PC-3 (cell line): ENCODE data around the gene WNT5B. TPM values are rescaled to one million over a fixed set of nuclear protein-coding genes. Genes with fewer than 3 reads are reported as not detected.

Experiments used
- ATAC-seq: fragments of 200-7000 bp; cut with Tn5 transposase; 2 replicates; pipeline ENCODE4 v1.9.1; 2020; ENCODE audit warnings: mild to moderate bottlenecking, moderate library complexity
- BruUV-seq: library from RNA; stranded (reverse); fragments of 400-500 nt; replicated peaks from 2 replicates; lab custom pipeline; 2021; lab: Mats Ljungman, UMichigan
- CTCF ChIA-PET: fragments of 300-600 bp; sonication (Branson Sonifier 250); formaldehyde crosslinking; loops from one replicate; lab custom pipeline; 2022; ENCODE audit warnings: antibody characterized with exemption; lab: Charles Lee
- POLR2A ChIA-PET: fragments of 300-600 bp; sonication (Branson Sonifier 250); formaldehyde crosslinking; loops from one replicate; lab custom pipeline; 2022; ENCODE audit warnings: antibody characterized with exemption; ENCODE audit not compliant: unreplicated experiment; lab: Charles Lee
- DNase-seq: peaks from one replicate; pipeline ENCODE4 v3.0.0-alpha.2; 2015
- H2AFZ ChIP-seq: fragments of 300-600 bp; sonication (generic); 2 replicates; pipeline ENCODE4 v1.6.0; 2016; ENCODE audit warnings: antibody characterized with exemption, low read length
- H3F3A ChIP-seq: fragments of 300-600 bp; sonication (generic); one replicate; pipeline ENCODE4 v1.6.0; 2017; ENCODE audit warnings: antibody characterized with exemption, low read length, control low read depth, mild to moderate bottlenecking; ENCODE audit not compliant: unreplicated experiment
- H3K27ac ChIP-seq: fragments of 300-600 bp; sonication (generic); 2 replicates; pipeline ENCODE4 v1.5.1; 2016; ENCODE audit warnings: mild to moderate bottlenecking, low read length
- H3K27me3 ChIP-seq: fragments of 300-600 bp; sonication (generic); 2 replicates; pipeline ENCODE4 v1.6.1; 2016; ENCODE audit warnings: low read length, mixed read lengths
- H3K36me3 ChIP-seq: fragments of 300-600 bp; sonication (generic); 2 replicates; pipeline ENCODE4 v1.6.1; 2016; ENCODE audit warnings: low read depth, mixed run types, low read length, mixed read lengths
- H3K4me1 ChIP-seq: fragments of 300-600 bp; sonication (generic); 2 replicates; pipeline ENCODE4 v1.5.1; 2016; ENCODE audit warnings: low read length; ENCODE audit not compliant: insufficient read depth
- H3K4me2 ChIP-seq: fragments of 300-600 bp; sonication (generic); 2 replicates; pipeline ENCODE4 v1.6.0; 2016; ENCODE audit warnings: low read length
- H3K4me3 ChIP-seq: fragments of 300-600 bp; sonication (generic); 2 replicates; pipeline ENCODE4 v1.5.1; 2016; ENCODE audit warnings: mild to moderate bottlenecking, low read length, mixed read lengths
- H3K79me2 ChIP-seq: fragments of 300-600 bp; sonication (generic); 2 replicates; pipeline ENCODE4 v1.6.1; 2017; ENCODE audit warnings: low read length, mixed read lengths
- H3K9ac ChIP-seq: fragments of 300-600 bp; sonication (generic); 2 replicates; pipeline ENCODE4 v1.6.0; 2016; ENCODE audit warnings: mild to moderate bottlenecking, low read length
- H3K9me2 ChIP-seq: fragments of 300-600 bp; sonication (generic); replicated peaks from 2 replicates; pipeline ENCODE4 v1.6.1; 2016; ENCODE audit warnings: mixed run types, low read length, mixed read lengths
- H3K9me3 ChIP-seq: fragments of 300-600 bp; sonication (generic); 2 replicates; pipeline ENCODE4 v1.6.1; 2016; ENCODE audit warnings: low read length, mixed read lengths
- H4K20me1 ChIP-seq: fragments of 300-600 bp; sonication (generic); 2 replicates; pipeline ENCODE4 v1.6.1; 2016; ENCODE audit warnings: low read length, mixed read lengths
- EZH2 ChIP-seq: fragments of 300-600 bp; sonication (generic); IDR thresholded peaks from one replicate; pipeline ENCODE4 v1.6.1; 2017; ENCODE audit warnings: antibody characterized with exemption, mild to moderate bottlenecking, low read length; ENCODE audit not compliant: unreplicated experiment
- EZH2phosphoT487 ChIP-seq: fragments of 300-600 bp; sonication (generic); IDR thresholded peaks from 2 replicates; pipeline ENCODE4 v1.6.1; 2018; ENCODE audit warnings: mild to moderate bottlenecking, antibody characterized with exemption, low read length, borderline replicate concordance
- intact Hi-C: fragments of 100-400 bp; cut with micrococcal nuclease; formaldehyde crosslinking; loops from 2 replicates; pipeline ENCODE4 v1.9.0; 2023
- total RNA-seq: library from RNA; depleted of rRNA; stranded (reverse); fragments of >200 nt; gene quantifications from 2 replicates; pipeline ENCODE4 v1.2.3, GENCODE V29; 2014
- TF ChIP-seq, protein P1 (sequence below): fragments of 300-600 bp; sonication (generic); conservative IDR thresholded peaks from 2 replicates; pipeline ENCODE4 v1.5.1; 2017; ENCODE audit warnings: antibody characterized with exemption, low read depth, mild to moderate bottlenecking, low read length

WNT5B gene
- total RNA-seq, 1 experiment from 2014 or later, result 2.2 TPM

DNA sequence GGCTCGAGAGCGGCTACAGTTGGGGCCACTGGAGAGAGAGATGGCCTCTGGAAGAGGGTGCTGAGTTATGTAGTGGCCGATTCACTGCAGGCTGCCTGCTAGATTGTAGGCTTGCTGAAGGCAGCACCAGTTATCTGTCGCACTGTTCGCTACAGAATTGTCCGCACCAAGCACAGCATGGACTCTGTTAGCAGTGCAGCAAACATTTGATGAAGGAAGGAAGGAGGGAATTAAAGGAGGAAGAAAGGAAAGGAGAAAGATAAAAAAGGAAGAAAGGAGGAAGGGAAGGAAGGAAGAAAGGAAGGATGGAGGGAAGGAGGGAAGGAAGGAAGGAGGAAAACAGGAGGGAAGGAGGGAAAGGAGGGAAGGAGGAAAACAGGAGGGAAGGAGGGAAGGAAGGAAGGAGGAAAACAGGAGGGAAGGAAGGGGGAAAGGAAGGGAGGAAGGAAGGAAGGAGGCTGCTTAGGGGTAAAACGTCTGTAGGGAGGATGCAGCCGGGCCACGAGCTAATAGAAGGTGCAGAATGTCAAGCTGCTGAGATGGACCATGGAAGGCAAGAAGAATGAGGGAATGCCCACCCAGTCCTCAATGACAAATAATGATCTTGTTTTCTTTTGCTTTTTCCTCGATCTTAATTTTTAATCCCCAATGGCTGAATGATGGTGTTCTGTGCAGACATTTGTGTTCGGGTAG is 34.6 kb downstream of the WNT5B start:
- no peak overlapping the region for H3K4me2 ChIP-seq
- no peak overlapping the region for H2AFZ ChIP-seq
- no peaks in the 10 kb centered on the region for H3K27me3 ChIP-seq
- H3K27ac ChIP-seq, result no peak overlapping the region
- H3K4me1 ChIP-seq, result no peaks in the 10 kb centered on the region
- BruUV-seq, result no TSS peak
- DNase-seq (no peak), ATAC-seq (no peak)
- H3K4me3 ChIP-seq, result no peak overlapping the region
- no peaks in the 10 kb centered on the region for H4K20me1 ChIP-seq
- H3K9me2 ChIP-seq, result no peaks in the 10 kb centered on the region
- TF ChIP-seq, protein P1, sequence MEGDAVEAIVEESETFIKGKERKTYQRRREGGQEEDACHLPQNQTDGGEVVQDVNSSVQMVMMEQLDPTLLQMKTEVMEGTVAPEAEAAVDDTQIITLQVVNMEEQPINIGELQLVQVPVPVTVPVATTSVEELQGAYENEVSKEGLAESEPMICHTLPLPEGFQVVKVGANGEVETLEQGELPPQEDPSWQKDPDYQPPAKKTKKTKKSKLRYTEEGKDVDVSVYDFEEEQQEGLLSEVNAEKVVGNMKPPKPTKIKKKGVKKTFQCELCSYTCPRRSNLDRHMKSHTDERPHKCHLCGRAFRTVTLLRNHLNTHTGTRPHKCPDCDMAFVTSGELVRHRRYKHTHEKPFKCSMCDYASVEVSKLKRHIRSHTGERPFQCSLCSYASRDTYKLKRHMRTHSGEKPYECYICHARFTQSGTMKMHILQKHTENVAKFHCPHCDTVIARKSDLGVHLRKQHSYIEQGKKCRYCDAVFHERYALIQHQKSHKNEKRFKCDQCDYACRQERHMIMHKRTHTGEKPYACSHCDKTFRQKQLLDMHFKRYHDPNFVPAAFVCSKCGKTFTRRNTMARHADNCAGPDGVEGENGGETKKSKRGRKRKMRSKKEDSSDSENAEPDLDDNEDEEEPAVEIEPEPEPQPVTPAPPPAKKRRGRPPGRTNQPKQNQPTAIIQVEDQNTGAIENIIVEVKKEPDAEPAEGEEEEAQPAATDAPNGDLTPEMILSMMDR, result no peak
- TF ChIP-seq EZH2, result no peak
- no peak for TF ChIP-seq EZH2phosphoT487
- H3K9ac ChIP-seq, result no peak overlapping the region
- H3K36me3 ChIP-seq, result no peaks in the 10 kb centered on the region
- H3F3A ChIP-seq, result no peaks in the 10 kb centered on the region
- intact Hi-C loops, result no loop called here
- ChIA-PET POLR2A (no interaction called here), CTCF (no interaction called here)
- no peaks in the 10 kb centered on the region for H3K79me2 ChIP-seq
- no peaks in the 10 kb centered on the region for H3K9me3 ChIP-seq

DNA sequence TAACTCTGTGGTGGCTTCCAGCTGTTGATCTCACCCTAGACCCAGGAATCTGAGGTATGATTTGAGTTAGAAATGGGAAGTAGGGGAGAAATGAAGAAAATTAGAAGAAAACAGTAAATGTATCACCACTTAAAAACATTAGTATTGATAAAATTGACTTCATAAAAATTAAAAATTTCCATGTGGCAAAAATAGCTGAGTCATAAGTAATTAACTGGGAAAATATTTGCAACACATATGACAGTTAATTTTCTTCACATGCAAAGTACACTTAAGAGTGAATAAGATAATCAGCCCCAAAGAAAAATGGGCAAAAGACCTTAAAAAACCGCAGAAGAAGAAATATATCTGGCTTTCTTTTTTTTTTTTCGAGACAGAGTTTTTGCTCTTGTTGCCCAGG is 36.3 kb downstream of the WNT5B start:
- Histone ChIP-seq H2AFZ (no peak overlapping the region), H4K20me1 (no peaks in the 10 kb centered on the region), H3K4me2 (no peak overlapping the region), H3K4me1 (no peaks in the 10 kb centered on the region), H3K9me2 (no peaks in the 10 kb centered on the region), H3K27ac (no peak overlapping the region), H3K4me3 (no peak overlapping the region), H3K9ac (no peak overlapping the region), H3K9me3 (no peaks in the 10 kb centered on the region), H3F3A (no peaks in the 10 kb centered on the region), H3K27me3 (no peaks in the 10 kb centered on the region), H3K79me2 (no peaks in the 10 kb centered on the region), H3K36me3 (no peaks in the 10 kb centered on the region)
- no TSS peak for BruUV-seq
- no peak for DNase-seq
- intact Hi-C loops, result no loop called here
- TF ChIP-seq, protein P1, result no peak
- TF ChIP-seq EZH2 (no peak), EZH2phosphoT487 (no peak)
- ATAC-seq, result no peak
- CTCF ChIA-PET, result no interaction called here
- POLR2A ChIA-PET, result no interaction called here

DNA sequence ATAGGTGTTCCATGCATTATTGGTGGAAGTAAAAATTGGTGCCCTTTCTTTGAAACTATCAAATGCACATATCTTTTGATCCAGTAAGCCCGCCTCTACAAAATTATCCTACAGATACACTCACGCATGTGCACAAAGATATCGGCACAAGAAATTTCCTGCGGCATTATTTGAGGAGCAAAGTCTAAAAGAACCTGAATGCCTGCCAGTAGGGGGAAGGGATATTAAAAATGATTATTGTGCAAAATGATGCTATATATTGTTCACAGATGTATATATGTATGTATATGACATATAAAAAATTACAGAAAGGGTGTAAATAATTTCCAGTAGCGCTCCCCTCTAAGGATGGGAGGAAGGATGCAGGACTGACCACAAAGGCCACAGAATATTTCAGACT is 37.2 kb downstream of the WNT5B start:
- POLR2A ChIA-PET, result no interaction called here
- no peaks in the 10 kb centered on the region for H3K9me2 ChIP-seq
- no TSS peak for BruUV-seq

More for the DNA sequence above, 37.2 kb downstream of the WNT5B start:
- Histone ChIP-seq H3K27ac (no peak overlapping the region), H3K79me2 (no peaks in the 10 kb centered on the region), H3F3A (no peaks in the 10 kb centered on the region), H3K4me3 (no peak overlapping the region), H3K9ac (no peak overlapping the region), H3K9me3 (no peaks in the 10 kb centered on the region), H3K27me3 (no peaks in the 10 kb centered on the region), H3K4me1 (no peaks in the 10 kb centered on the region), H4K20me1 (no peaks in the 10 kb centered on the region), H2AFZ (no peak overlapping the region), H3K36me3 (no peaks in the 10 kb centered on the region), H3K4me2 (no peak overlapping the region)
- intact Hi-C loops, result no loop called here
- no peak for DNase-seq
- TF ChIP-seq, protein P1, result no peak
- TF ChIP-seq EZH2phosphoT487 (no peak), EZH2 (no peak)
- ATAC-seq, result no peak
- CTCF ChIA-PET, result no interaction called here
